NOMO-1 treated with DMSO at 0.1 percent for 48 hours (cell line): ENCODE data around the gene BRAF.
"Not testable (repeated sequence)": the region's sequence is repeated elsewhere in the genome, so short reads cannot be mapped to it uniquely, and the experiment has no call there.

Experiments used
- DNase-seq: peaks from one replicate; lab custom pipeline; 2025; ENCODE audit not compliant: unreplicated experiment; lab: John Stamatoyannopoulos, UW

Gene BRAF

GRCh38 chr7:140684066-140684950 is 240.4 kb downstream of the BRAF start:
- no peak for DNase-seq

- no peak for DNase-seq
Observed at GRCh38 chr7:140683657-140684056, 241.1 kb downstream of the BRAF start.

GRCh38 chr7:140681766-140682165 is 243.0 kb downstream of the BRAF start:
- no peak for DNase-seq

GRCh38 chr7:140680886-140681285 is 243.8 kb downstream of the BRAF start:
- DNase-seq: no peak

- no peak for DNase-seq
Observed at GRCh38 chr7:140679186-140679585, 245.5 kb downstream of the BRAF start.

GRCh38 chr7:140678816-140679130 is 246.0 kb downstream of the BRAF start:
- no peak for DNase-seq

GRCh38 chr7:140678081-140678815 is 246.5 kb downstream of the BRAF start:
- no peak for DNase-seq

GRCh38 chr7:140677496-140677895 is 247.2 kb downstream of the BRAF start:
- no peak for DNase-seq

GRCh38 chr7:140676956-140677355 is 247.8 kb downstream of the BRAF start:
- DNase-seq: not testable (repeated sequence)

GRCh38 chr7:140676306-140676705 is 248.4 kb downstream of the BRAF start:
- peak; percentile 54 for DNase-seq

GRCh38 chr7:140675726-140676125 is 249.0 kb downstream of the BRAF start:
- no peak for DNase-seq

- peak; percentile 16 for DNase-seq
Observed at GRCh38 chr7:140674899-140675701, 249.6 kb downstream of the BRAF start.

- no peak for DNase-seq
Observed at GRCh38 chr7:140674356-140674800, 250.4 kb downstream of the BRAF start.

GRCh38 chr7:140673774-140674155 is 251.0 kb downstream of the BRAF start:
- no peak for DNase-seq

GRCh38 chr7:140673063-140673773 is 251.5 kb downstream of the BRAF start:
- DNase-seq: no peak

GRCh38 chr7:140672382-140673062 is 252.2 kb downstream of the BRAF start, which contains the start of gene ADCK2:
ADCK2 (plus strand) TSS chr7:140672945; CDS start chr7:140673331, 386 bp downstream.
- DNase-seq: no peak

GRCh38 chr7:140671966-140672365 is 252.8 kb downstream of the BRAF start:
- DNase-seq: peak; percentile 30

- no peak for DNase-seq
Observed at GRCh38 chr7:140670343-140670935, 254.3 kb downstream of the BRAF start.

GRCh38 chr7:140669862-140670261 is 254.9 kb downstream of the BRAF start:
- DNase-seq: not testable (repeated sequence)

GRCh38 chr7:140669352-140669751 is 255.4 kb downstream of the BRAF start:
- peak; percentile 10 for DNase-seq
